Measurements from ENCODE around the gene CYB5A. TPM values are rescaled to one million over a fixed set of nuclear protein-coding genes. Genes with fewer than 3 reads are reported as not detected.

Gene CYB5A
- total and polyA plus RNA-seq, 2 donors from 2014 or later: 243 to 1,143 TPM

- Histone ChIP-seq H3K9me3 (ENCODE audit: control insufficient read depth in 2 of 3, insufficient read depth in 1 of 3, low read length in 3 of 3) (no peaks in the 10 kb centered on the region), H3K27ac (ENCODE audit: low read depth in 2 of 2, low read length in 2 of 2) (peak overlapping the region in 1 of 2 donors; percentile 9), H3K36me3 (ENCODE audit: control insufficient read depth in 2 of 3, insufficient read depth in 3 of 3, low read length in 3 of 3) (peaks cover 0 to 11% (median 6%) of the 10 kb centered on the region in 3 donors), H3K9ac (ENCODE audit: low read length in 3 of 3) (no peak overlapping the region), H3K4me3 (ENCODE audit: low read length in 3 of 3) (no peak overlapping the region), H3K27me3 (ENCODE audit: control insufficient read depth, insufficient read depth, low read length) (no peaks in the 10 kb centered on the region), H3K4me1 (ENCODE audit: control insufficient read depth in 2 of 3, insufficient read depth in 2 of 3, low read depth in 1 of 3, low read length in 3 of 3) (peaks cover 3 to 64% (median 48%) of the 10 kb centered on the region in 3 donors)
- peak in 1 of 5 donors; percentile 69 for DNase-seq
- no peak for FAIRE-seq
- intact Hi-C loops (cut with DNase I): no loop called here
- no peak for TF ChIP-seq CTCF (IDR thresholded peaks at IDR 0.05; ENCODE audit: borderline replicate concordance, extremely low read depth, insufficient read depth)
Measured at GRCh38 chr18:74274700-74275099, 17.1 kb downstream of the CYB5A start.

- Histone ChIP-seq H3K4me1 (ENCODE audit: control insufficient read depth in 2 of 3, insufficient read depth in 2 of 3, low read depth in 1 of 3, low read length in 3 of 3) (peaks cover 8 to 68% (median 57%) of the 10 kb centered on the region in 3 donors), H3K36me3 (ENCODE audit: control insufficient read depth in 2 of 3, insufficient read depth in 3 of 3, low read length in 3 of 3) (peaks cover 0 to 11% (median 6%) of the 10 kb centered on the region in 3 donors), H3K27me3 (ENCODE audit: control insufficient read depth, insufficient read depth, low read length) (no peaks in the 10 kb centered on the region), H3K4me3 (ENCODE audit: low read length in 3 of 3) (no peak overlapping the region), H3K27ac (ENCODE audit: low read depth in 2 of 2, low read length in 2 of 2) (peak overlapping the region; percentile 5 to 68), H3K9ac (ENCODE audit: low read length in 3 of 3) (peak overlapping the region in 1 of 3 donors; percentile 23), H3K9me3 (ENCODE audit: control insufficient read depth in 2 of 3, insufficient read depth in 1 of 3, low read length in 3 of 3) (no peaks in the 10 kb centered on the region)
- FAIRE-seq (no peak), DNase-seq (no peak)
- intact Hi-C loops (cut with DNase I): no loop called here
- TF ChIP-seq CTCF (IDR thresholded peaks at IDR 0.05; ENCODE audit: borderline replicate concordance, extremely low read depth, insufficient read depth): no peak
Measured at GRCh38 chr18:74273394-74273793, 18.4 kb downstream of the CYB5A start.

GRCh38 chr18:74271635-74272034, 20.1 kb downstream of the CYB5A start:
- H3K27me3 ChIP-seq (ENCODE audit: control insufficient read depth, insufficient read depth, low read length): no peaks in the 10 kb centered on the region
- H3K9ac ChIP-seq (ENCODE audit: low read length in 3 of 3): no peak overlapping the region
- H3K4me3 ChIP-seq (ENCODE audit: low read length in 3 of 3): no peak overlapping the region
- no peak overlapping the region for H3K27ac ChIP-seq (ENCODE audit: low read depth in 2 of 2, low read length in 2 of 2)
- peaks cover 8 to 57% (median 52%) of the 10 kb centered on the region in 3 donors for H3K4me1 ChIP-seq (ENCODE audit: control insufficient read depth in 2 of 3, insufficient read depth in 2 of 3, low read depth in 1 of 3, low read length in 3 of 3)
- H3K9me3 ChIP-seq (ENCODE audit: control insufficient read depth in 2 of 3, insufficient read depth in 1 of 3, low read length in 3 of 3): no peaks in the 10 kb centered on the region
- H3K36me3 ChIP-seq (ENCODE audit: control insufficient read depth in 2 of 3, insufficient read depth in 3 of 3, low read length in 3 of 3): peaks cover 0 to 4% (median 0%) of the 10 kb centered on the region in 3 donors
- no peak for FAIRE-seq
- TF ChIP-seq CTCF (IDR thresholded peaks at IDR 0.05; ENCODE audit: borderline replicate concordance, extremely low read depth, insufficient read depth): no peak
- DNase-seq: no peak
- intact Hi-C loops (cut with DNase I): no loop called here

Data from kidney (tissue), 14 donors.